Measurements from ENCODE around the gene CACNG4. TPM values are rescaled to one million over a fixed set of nuclear protein-coding genes. Genes with fewer than 3 reads are reported as not detected.

Gene CACNG4
- total and polyA plus RNA-seq, 2 experiments from 2014 or later: 1.6 to 4.1 TPM

GRCh38 chr17:66928949-66929348, 35.6 kb upstream of the CACNG4 start (continued):
- TF ChIP-seq ETS1 (IDR thresholded peaks at IDR 0.05) (no peak), ZNF114 (CRISPR knock-in tag; IDR thresholded peaks at IDR 0.05) (no peak)
- TF ChIP-seq, protein P1, sequence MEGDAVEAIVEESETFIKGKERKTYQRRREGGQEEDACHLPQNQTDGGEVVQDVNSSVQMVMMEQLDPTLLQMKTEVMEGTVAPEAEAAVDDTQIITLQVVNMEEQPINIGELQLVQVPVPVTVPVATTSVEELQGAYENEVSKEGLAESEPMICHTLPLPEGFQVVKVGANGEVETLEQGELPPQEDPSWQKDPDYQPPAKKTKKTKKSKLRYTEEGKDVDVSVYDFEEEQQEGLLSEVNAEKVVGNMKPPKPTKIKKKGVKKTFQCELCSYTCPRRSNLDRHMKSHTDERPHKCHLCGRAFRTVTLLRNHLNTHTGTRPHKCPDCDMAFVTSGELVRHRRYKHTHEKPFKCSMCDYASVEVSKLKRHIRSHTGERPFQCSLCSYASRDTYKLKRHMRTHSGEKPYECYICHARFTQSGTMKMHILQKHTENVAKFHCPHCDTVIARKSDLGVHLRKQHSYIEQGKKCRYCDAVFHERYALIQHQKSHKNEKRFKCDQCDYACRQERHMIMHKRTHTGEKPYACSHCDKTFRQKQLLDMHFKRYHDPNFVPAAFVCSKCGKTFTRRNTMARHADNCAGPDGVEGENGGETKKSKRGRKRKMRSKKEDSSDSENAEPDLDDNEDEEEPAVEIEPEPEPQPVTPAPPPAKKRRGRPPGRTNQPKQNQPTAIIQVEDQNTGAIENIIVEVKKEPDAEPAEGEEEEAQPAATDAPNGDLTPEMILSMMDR (conservative IDR thresholded peaks at IDR 0.05; ENCODE audit: low read depth in 2 of 2): no peak

GRCh38 chr17:66929591-66929990, 34.9 kb upstream of the CACNG4 start:
- DNase-seq (ENCODE audit: low spot score) (no peak), ATAC-seq (no peak)
- no peaks in the 10 kb centered on the region for H3F3A ChIP-seq (replicated peaks; ENCODE audit: low read depth)
- H3K4me3 ChIP-seq: no peak overlapping the region
- H3K36me3 ChIP-seq (ENCODE audit: insufficient read depth): no peaks in the 10 kb centered on the region
- Mint-ChIP-seq H3K27ac (no peak overlapping the region), H3K9me3 (peaks cover under 1% of the 10 kb centered on the region), H3K4me3 (no peak overlapping the region), H3K4me1 (no peaks in the 10 kb centered on the region), H3K27me3 (ENCODE audit: insufficient read depth, low read depth, poor library complexity) (peaks cover 2% of the 10 kb centered on the region), H3K36me3 (ENCODE audit: low read depth) (no peaks in the 10 kb centered on the region)
- H3K4me1 ChIP-seq (ENCODE audit: insufficient read depth): no peaks in the 10 kb centered on the region
- H3K27ac ChIP-seq (ENCODE audit: low read depth): no peak overlapping the region
- no peaks in the 10 kb centered on the region for H3K79me2 ChIP-seq (replicated peaks; ENCODE audit: insufficient read depth)
- peaks cover 4% of the 10 kb centered on the region; the same call in 1 of the 2 replicates for H3K9me2 ChIP-seq (ENCODE audit: insufficient read depth)
- no peak overlapping the region for H3K4me2 ChIP-seq
- H2AFZ ChIP-seq: no peak overlapping the region
- H3K27me3 ChIP-seq (ENCODE audit: insufficient read depth): no peaks in the 10 kb centered on the region
- no peaks in the 10 kb centered on the region for H4K20me1 ChIP-seq (replicated peaks; ENCODE audit: insufficient read depth)
- no peak for TF ChIP-seq STAT1 (IDR thresholded peaks at IDR 0.05; ENCODE audit: unreplicated experiment)
- TF ChIP-seq, protein P2, sequence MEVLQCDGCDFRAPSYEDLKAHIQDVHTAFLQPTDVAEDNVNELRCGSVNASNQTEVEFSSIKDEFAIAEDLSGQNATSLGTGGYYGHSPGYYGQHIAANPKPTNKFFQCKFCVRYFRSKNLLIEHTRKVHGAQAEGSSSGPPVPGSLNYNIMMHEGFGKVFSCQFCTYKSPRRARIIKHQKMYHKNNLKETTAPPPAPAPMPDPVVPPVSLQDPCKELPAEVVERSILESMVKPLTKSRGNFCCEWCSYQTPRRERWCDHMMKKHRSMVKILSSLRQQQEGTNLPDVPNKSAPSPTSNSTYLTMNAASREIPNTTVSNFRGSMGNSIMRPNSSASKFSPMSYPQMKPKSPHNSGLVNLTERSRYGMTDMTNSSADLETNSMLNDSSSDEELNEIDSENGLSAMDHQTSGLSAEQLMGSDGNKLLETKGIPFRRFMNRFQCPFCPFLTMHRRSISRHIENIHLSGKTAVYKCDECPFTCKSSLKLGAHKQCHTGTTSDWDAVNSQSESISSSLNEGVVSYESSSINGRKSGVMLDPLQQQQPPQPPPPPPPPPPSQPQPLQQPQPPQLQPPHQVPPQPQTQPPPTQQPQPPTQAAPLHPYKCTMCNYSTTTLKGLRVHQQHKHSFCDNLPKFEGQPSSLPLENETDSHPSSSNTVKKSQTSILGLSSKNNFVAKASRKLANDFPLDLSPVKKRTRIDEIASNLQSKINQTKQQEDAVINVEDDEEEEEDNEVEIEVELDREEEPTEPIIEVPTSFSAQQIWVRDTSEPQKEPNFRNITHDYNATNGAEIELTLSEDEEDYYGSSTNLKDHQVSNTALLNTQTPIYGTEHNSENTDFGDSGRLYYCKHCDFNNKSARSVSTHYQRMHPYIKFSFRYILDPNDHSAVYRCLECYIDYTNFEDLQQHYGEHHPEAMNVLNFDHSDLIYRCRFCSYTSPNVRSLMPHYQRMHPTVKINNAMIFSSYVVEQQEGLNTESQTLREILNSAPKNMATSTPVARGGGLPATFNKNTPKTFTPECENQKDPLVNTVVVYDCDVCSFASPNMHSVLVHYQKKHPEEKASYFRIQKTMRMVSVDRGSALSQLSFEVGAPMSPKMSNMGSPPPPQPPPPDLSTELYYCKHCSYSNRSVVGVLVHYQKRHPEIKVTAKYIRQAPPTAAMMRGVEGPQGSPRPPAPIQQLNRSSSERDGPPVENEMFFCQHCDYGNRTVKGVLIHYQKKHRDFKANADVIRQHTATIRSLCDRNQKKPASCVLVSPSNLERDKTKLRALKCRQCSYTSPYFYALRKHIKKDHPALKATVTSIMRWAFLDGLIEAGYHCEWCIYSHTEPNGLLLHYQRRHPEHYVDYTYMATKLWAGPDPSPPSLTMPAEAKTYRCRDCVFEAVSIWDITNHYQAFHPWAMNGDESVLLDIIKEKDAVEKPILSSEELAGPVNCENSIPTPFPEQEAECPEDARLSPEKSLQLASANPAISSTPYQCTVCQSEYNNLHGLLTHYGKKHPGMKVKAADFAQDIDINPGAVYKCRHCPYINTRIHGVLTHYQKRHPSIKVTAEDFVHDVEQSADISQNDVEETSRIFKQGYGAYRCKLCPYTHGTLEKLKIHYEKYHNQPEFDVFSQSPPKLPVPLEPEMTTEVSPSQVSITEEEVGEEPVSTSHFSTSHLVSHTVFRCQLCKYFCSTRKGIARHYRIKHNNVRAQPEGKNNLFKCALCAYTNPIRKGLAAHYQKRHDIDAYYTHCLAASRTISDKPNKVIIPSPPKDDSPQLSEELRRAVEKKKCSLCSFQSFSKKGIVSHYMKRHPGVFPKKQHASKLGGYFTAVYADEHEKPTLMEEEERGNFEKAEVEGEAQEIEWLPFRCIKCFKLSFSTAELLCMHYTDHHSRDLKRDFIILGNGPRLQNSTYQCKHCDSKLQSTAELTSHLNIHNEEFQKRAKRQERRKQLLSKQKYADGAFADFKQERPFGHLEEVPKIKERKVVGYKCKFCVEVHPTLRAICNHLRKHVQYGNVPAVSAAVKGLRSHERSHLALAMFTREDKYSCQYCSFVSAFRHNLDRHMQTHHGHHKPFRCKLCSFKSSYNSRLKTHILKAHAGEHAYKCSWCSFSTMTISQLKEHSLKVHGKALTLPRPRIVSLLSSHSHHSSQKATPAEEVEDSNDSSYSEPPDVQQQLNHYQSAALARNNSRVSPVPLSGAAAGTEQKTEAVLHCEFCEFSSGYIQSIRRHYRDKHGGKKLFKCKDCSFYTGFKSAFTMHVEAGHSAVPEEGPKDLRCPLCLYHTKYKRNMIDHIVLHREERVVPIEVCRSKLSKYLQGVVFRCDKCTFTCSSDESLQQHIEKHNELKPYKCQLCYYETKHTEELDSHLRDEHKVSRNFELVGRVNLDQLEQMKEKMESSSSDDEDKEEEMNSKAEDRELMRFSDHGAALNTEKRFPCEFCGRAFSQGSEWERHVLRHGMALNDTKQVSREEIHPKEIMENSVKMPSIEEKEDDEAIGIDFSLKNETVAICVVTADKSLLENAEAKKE (CRISPR knock-in tag; IDR thresholded peaks at IDR 0.05): no peak
- no peak for TF ChIP-seq ETS1 (IDR thresholded peaks at IDR 0.05)
- TF ChIP-seq, protein P1 (conservative IDR thresholded peaks at IDR 0.05; ENCODE audit: low read depth in 2 of 2): no peak
- TF ChIP-seq CREB1 (CRISPR knock-in tag; IDR thresholded peaks at IDR 0.05; ENCODE audit: low read depth): no peak
- TF ChIP-seq JUNB (IDR thresholded peaks at IDR 0.05; ENCODE audit: unreplicated experiment): no peak
- no peak for TF ChIP-seq EZH2 (IDR thresholded peaks at IDR 0.05; ENCODE audit: low read depth, unreplicated experiment)
- TF ChIP-seq ZNF114 (CRISPR knock-in tag; IDR thresholded peaks at IDR 0.05): no peak
- no peak for TF ChIP-seq EZH2phosphoT487 (IDR thresholded peaks at IDR 0.05; ENCODE audit: unreplicated experiment)
- no peak for TF ChIP-seq NANOG (IDR thresholded peaks at IDR 0.05; ENCODE audit: borderline replicate concordance)
- no peak for TF ChIP-seq ZNF331 (CRISPR knock-in tag; IDR thresholded peaks at IDR 0.05; ENCODE audit: low read depth)
- no peak for TF ChIP-seq POLR2AphosphoS5 (IDR thresholded peaks at IDR 0.05; ENCODE audit: low read depth)

Measured in GM23338 (cell line).